H1 (cell line): ENCODE data around the gene CELF2.

ENCODE experiments used
- BRCA1 ChIP-seq: IDR thresholded peaks from 2 replicates; pipeline ENCODE4 v1.6.1; 2012; ENCODE audit warnings: low read depth, low read length, improper control_type of control experiment
- CEBPB ChIP-seq: IDR thresholded peaks from 2 replicates; pipeline ENCODE4 v1.6.1; 2012; ENCODE audit warnings: low read depth, low read length
- EZH2 ChIP-seq: fragments of 200-600 bp; sonication (generic); IDR thresholded peaks from 2 replicates; pipeline ENCODE4 v1.7.1; 2012; ENCODE audit warnings: low read depth, mild to moderate bottlenecking, moderate library complexity, low read length, inconsistent platforms; ENCODE audit not compliant: severe bottlenecking
- FOSL1 ChIP-seq: IDR thresholded peaks from 2 replicates; pipeline ENCODE4 v1.6.1; 2011; ENCODE audit warnings: mild to moderate bottlenecking, low read depth, low read length, moderate library complexity; ENCODE audit not compliant: insufficient read depth
- GABPA ChIP-seq: IDR thresholded peaks from 2 replicates; pipeline ENCODE4 v1.6.1; 2011; ENCODE audit warnings: mild to moderate bottlenecking, low read length, moderate library complexity, borderline replicate concordance; ENCODE audit not compliant: insufficient read depth
- GTF2F1 ChIP-seq: IDR thresholded peaks from 2 replicates; pipeline ENCODE4 v1.6.1; 2012; ENCODE audit warnings: low read depth, low read length, improper control_type of control experiment, borderline replicate concordance
- JUN ChIP-seq: IDR thresholded peaks from 2 replicates; pipeline ENCODE4 v1.6.1; 2011; ENCODE audit warnings: low read depth, mild to moderate bottlenecking, improper control_type of control experiment, low read length
- POLR2A ChIP-seq, 2 experiments: IDR thresholded peaks; 1 replicate in 1 of 2; 2 replicates in 1 of 2; pipeline ENCODE4 v1.6.1; 2011; ENCODE audit warnings: low read depth in 2 of 2, low read length in 2 of 2, mild to moderate bottlenecking in 2 of 2; ENCODE audit errors: control extremely low read depth in 1 of 2
- POLR2AphosphoS5 ChIP-seq: IDR thresholded peaks from 2 replicates; pipeline ENCODE4 v1.6.1; 2011; ENCODE audit warnings: low read depth, low read length
- RBBP5 ChIP-seq: IDR thresholded peaks from 2 replicates; pipeline ENCODE4 v1.7.1; 2012; ENCODE audit warnings: low read depth, mild to moderate bottlenecking, inconsistent platforms, low read length, moderate library complexity, borderline replicate concordance
- RFX5 ChIP-seq: IDR thresholded peaks from 2 replicates; pipeline ENCODE4 v1.6.1; 2011; ENCODE audit warnings: low read depth, low read length, improper control_type of control experiment, borderline replicate concordance
- RNF2 ChIP-seq: fragments of 200-900, 300-1000 bp; sonication (generic); IDR thresholded peaks from 2 replicates; pipeline ENCODE4 v1.7.1; 2016; ENCODE audit warnings: borderline replicate concordance, low read depth, mild to moderate bottlenecking, antibody characterized with exemption, low read length; ENCODE audit not compliant: poor library complexity, severe bottlenecking; ENCODE audit errors: missing control alignments
- TF ChIP-seq, protein P1 (sequence below), 3 experiments: IDR thresholded peaks; 1 replicate in 2 of 3; 2 replicates in 1 of 3; pipeline versions ENCODE4 v1.5.1 to v1.6.1; 2011; ENCODE audit warnings: low read length in 3 of 3, mild to moderate bottlenecking in 3 of 3, inconsistent platforms in 2 of 3, low read depth in 1 of 3, moderate library complexity in 1 of 3; ENCODE audit not compliant: insufficient read depth in 1 of 3; ENCODE audit errors: control extremely low read depth in 1 of 3
- TF ChIP-seq, protein P2 (sequence below): IDR thresholded peaks from 2 replicates; pipeline ENCODE4 v1.6.1; 2011; ENCODE audit warnings: low read depth, mild to moderate bottlenecking, low read length; ENCODE audit not compliant: insufficient read depth

DNA sequence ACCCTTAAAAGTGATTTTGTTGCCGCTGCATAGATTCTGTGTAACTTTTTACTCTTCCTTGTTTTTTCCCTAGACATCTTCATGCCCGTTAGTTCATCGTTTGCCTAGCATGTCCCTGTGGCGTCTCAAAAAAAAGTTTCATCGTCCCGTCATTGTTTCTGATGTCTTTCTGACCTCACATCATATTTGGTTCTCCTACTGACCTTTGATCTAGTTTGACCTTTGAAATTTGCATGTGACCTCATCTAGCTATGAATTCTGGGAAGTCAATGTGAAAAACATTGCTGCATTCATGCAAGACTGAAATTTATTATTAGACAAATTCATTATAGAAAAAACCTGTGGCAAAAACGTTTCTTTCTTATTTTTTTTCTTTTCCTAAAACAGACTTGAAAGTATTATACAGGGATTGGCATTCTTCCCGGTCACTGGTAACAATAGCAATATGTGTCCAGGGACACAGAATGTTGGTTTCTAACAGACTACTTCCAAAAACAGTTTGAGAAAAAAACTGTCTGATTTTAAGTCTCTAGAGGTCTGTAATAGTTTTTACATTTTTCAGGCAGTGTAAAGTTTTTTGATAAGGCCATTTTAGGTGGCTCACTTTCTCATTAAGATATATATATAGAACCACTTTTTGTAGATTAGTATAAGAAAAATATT lies 312.8 kb downstream of the CELF2 start:
- TF ChIP-seq, protein P1, sequence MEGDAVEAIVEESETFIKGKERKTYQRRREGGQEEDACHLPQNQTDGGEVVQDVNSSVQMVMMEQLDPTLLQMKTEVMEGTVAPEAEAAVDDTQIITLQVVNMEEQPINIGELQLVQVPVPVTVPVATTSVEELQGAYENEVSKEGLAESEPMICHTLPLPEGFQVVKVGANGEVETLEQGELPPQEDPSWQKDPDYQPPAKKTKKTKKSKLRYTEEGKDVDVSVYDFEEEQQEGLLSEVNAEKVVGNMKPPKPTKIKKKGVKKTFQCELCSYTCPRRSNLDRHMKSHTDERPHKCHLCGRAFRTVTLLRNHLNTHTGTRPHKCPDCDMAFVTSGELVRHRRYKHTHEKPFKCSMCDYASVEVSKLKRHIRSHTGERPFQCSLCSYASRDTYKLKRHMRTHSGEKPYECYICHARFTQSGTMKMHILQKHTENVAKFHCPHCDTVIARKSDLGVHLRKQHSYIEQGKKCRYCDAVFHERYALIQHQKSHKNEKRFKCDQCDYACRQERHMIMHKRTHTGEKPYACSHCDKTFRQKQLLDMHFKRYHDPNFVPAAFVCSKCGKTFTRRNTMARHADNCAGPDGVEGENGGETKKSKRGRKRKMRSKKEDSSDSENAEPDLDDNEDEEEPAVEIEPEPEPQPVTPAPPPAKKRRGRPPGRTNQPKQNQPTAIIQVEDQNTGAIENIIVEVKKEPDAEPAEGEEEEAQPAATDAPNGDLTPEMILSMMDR (IDR thresholded peaks at IDR 0.05; ENCODE audit: control extremely low read depth in 1 of 3, insufficient read depth in 1 of 3, low read depth in 1 of 3, low read length in 3 of 3) = no peak
- TF ChIP-seq JUN (no peak), RFX5 (no peak), FOSL1 (no peak), CEBPB (no peak), POLR2A (IDR thresholded peaks at IDR 0.05; ENCODE audit: control extremely low read depth in 1 of 2, low read depth in 2 of 2, low read length in 2 of 2) (no peak), EZH2 (no peak), POLR2AphosphoS5 (no peak), GABPA (no peak), RBBP5 (no peak), BRCA1 (no peak), RNF2 (no peak), GTF2F1 (no peak)
- TF ChIP-seq, protein P2, sequence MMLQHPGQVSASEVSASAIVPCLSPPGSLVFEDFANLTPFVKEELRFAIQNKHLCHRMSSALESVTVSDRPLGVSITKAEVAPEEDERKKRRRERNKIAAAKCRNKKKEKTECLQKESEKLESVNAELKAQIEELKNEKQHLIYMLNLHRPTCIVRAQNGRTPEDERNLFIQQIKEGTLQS = no peak
